NCI-H345 (cell line): Measurements from ENCODE around the gene STK17A.
"Not testable (repeated sequence)": the region's sequence is repeated elsewhere in the genome, so short reads cannot be mapped to it uniquely, and the experiment has no call there.

ENCODE experiments used
- DNase-seq: peaks from one replicate; lab custom pipeline; 2025; lab: John Stamatoyannopoulos, UW

Gene STK17A

DNA sequence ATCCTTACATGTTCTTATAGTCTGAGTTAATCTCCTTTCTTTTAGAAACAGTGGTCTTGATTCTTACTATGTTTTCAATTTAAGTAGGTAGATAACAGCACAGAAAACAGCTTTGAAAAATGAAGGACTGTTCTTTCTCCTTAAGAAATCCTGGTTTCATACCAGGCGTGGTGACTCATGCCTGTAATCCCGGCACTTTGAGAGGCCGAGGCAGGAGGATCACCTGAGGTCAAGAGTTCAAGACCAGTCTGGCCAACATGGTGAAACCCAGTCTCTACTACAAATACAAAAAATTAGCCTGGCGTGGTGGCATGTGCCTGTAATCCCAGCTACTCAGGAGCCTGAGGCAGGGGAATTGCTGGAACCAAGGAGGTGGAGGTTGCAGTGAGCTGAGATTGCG lies 13.5 kb downstream of the STK17A start:
- not testable (repeated sequence) for DNase-seq

DNA sequence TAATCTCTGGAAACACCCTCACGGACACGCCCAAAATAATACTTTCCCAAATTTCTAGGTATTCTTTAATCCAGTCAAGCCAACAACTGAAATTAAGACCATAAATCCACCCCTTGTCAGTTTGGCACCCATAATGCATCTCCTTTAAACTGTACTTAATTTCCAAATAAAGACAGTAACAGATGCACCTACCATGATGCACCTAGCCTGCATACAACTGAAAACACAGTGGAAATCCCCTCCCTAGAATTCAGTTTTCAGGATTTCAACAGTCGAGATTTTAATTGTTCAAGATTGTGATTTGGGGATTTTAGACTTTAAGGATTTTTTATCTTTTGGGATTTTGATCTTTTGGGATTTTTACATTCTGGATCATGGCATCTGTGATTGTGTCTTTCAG lies 17.1 kb downstream of the STK17A start:
- DNase-seq: no peak

DNA sequence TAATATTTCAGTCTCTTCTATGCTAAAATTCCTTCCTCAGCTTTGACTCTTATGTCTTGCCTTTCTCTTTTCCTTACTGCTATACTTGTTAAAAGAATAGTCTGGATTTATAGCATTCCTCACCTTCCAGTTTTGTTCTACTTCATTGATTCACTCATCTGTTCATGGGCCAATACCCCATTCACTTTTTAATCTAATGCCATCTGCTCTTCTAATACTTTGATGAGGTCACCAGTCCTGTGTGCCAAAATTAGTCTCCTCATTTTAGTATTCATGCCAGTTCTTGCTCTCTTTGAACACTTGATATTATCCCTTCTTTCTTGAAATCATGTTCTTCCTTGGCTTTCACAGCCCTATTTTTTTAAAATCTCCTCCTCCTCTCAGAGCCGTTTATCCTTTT lies 19.3 kb downstream of the STK17A start:
- DNase-seq: no peak

DNA sequence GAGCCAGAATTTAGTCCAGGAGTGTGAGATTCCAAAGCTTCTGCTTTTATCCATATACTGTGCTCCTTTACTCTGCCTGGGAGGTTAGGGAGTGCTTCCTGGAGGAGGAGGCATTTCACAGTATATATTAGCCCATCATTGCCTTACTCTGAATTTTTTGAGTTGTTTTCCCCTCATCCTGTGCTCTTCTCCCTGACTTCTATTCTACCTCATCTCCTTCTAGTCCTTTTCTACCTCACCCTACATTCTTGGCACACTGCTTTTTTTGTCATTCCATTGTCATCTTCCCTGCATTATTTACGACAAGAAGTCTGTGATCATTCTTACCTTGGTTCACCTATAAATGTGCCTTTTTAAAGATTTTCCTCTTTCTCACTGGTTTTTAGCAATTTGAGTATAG lies 21.3 kb downstream of the STK17A start:
- no peak for DNase-seq

DNA sequence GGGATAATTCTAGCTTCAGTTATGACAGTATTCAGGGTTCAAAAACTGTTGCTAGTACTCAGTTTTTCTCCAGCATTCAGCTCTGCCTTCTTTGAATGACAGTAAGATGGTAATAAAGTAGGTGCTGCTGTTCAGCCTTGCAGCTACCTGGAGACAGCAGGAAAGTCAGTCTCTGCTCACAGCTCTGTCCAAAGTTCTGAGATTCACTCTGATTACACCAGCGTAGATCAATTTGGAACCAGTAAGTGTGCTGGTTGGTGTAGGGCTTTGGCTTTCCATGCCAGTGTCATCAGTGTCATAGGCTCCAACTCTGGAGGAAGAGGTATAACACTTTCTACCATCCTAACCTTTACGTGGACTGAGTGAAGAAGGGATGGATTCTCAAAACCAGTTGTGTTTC lies 26.2 kb downstream of the STK17A start:
- DNase-seq: no peak

DNA sequence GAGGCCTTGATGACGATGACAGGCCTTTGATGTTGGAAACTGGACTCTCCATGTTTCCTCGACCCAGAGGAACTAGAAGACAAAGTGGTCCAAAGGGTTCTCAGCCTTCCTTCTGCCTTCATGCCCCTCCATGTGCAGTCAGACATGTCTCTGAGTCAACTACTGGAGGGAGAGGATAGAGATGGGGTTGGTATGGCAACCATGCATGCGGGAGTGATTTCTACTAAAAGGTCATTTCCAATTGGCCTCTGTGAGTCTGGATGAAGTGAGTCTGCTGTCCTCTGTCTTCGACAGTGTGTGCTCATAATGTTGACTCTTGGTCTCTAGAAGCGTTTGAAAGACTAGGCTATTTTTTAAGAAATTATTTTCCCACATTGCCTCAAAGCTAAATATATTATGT lies 29.2 kb downstream of the STK17A start:
- no peak for DNase-seq

DNA sequence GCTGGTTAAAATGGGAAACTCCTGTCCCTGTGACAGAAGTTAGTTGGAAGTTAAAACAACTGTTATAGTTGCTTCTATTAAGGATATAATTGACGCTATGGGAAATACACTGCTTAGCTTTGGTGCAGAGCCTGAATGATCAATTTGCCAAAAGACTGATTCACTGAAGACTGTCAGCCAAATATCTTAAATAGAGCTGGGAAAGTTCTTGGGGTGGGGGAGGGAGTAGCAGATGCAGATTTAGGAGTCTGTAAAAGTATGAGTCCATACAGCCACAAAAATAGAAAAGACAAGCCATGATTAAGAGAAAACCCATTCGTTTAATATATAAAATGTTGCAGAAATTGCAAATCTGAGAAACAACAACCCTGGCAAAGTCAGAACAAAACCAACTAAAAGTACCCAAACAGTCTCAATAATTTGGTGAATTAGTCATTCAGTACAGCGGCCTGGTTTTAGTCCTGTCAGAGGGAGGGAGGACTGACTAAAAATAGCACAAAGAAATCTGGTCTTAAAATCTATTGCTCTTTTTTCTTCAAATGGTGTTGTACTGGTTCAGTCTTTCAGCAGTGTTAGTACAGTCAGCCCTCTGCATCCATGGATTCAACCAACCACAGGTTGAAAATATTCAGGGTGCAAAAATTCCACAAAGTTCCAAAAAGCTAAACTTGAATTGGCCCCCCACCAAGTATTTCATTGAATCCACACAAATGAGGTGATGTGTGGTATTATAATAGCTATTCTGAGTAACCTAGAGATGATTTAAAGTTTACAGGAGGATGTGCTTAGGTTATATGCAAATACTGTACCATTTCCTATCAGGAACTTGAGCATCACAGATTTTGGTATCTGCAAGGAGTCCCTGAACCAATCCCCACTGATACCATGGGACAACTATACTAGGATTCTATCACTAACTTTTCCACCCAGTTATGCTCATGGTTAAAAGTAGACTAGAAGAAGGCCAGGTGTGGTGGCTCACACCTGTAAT lies 30.0 kb downstream of the STK17A start:
- no peak for DNase-seq

DNA sequence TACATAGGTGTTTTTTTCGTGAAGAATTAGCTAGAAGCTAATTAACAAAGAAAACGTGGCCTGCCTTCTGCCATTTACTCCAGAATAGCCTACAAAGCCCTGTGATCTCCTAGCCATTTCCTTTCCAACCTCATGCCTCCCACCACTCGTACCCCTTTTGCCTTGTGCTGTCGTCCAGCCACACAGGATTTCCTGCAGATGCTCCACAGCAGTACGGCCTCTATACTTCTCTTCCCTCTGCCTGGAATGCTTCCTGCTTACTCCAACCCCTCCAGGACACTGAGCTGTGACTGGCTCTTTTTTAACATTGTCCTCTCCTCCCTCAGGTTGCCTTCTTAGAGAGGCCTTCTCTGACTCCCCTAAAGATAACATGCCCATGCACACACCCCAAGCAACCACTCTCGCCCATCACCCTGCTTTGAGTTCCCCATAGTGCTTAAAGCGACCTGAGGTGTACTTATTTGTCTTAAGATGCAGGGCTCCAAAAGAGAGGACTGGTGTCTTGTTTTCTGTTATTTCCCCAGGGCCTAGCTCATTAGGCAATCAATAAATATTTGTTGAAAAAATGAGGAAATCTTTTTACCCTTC lies 32.7 kb downstream of the STK17A start:
- no peak for DNase-seq

DNA sequence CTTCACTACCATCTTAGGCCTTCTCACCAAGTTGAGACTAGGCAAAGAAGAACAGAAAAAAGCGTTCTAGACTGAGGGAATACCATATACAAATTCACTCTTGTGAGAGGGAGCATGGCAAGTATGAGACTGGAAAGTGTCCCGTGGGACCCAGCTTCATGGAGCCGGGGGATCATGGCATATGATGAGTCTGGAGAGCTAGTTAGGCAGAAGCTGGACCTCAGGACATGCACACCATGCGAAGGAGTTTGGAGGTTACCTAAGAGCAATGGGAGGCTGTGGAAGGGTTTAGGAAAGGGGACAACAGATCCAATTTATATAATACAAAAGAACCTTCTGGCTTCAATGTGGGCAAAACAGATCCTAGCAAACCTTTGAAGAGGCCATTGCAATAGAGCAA lies 34.1 kb downstream of the STK17A start:
- DNase-seq: no peak

DNA sequence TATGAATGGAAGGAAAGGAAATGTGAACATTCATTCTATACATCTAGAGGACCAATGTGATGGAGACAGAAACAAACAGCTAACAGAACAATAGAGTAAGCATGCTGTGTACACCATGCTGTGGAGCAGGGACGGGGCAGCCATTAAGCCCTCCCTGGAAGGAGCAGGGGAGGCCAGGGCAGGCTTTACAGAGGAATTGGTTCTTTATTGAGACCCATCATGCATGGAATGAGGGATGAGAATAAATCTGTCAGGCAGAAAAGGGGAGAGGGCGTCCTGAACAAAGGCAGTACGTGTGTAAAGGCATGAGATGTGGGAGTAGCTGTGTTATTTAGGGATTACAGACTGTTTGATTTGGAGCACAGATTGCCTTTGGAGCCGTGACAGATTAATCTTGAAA lies 35.2 kb downstream of the STK17A start:
- no peak for DNase-seq

DNA sequence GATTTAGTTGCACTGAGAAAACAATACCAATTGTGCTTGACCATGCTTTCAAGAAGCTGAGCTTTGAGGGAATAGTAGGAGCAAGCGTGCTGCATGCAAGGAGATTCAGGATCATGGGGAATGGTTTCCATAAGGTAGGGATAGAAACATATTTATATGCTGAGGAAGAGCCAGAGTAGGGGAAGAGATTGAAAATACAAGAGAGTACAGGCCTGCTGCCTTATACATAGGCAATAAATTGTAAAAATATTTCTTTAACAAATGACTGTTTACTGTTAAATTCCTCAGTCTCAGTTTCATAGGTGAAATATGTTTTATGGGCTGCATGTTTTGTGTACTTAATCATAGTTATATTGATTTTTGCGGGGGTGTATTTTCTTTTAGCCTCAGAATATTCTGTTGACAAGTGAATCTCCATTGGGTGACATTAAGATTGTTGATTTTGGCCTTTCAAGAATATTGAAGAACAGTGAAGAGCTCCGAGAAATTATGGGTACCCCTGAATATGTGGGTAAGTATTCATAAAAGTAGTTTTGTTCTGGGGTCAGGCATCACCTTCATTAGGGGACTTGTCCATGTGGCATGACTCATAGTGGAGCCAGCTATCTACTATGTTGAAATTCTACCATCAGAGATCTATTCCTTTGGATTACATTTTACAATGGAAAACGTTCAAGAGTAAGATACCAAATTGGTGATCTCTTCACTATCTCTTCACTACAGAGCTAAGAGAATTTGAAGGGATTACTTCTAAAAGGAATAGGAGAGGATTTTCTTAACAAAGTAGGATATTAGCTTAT lies 36.5 kb downstream of the STK17A start:
- DNase-seq: no peak

DNA sequence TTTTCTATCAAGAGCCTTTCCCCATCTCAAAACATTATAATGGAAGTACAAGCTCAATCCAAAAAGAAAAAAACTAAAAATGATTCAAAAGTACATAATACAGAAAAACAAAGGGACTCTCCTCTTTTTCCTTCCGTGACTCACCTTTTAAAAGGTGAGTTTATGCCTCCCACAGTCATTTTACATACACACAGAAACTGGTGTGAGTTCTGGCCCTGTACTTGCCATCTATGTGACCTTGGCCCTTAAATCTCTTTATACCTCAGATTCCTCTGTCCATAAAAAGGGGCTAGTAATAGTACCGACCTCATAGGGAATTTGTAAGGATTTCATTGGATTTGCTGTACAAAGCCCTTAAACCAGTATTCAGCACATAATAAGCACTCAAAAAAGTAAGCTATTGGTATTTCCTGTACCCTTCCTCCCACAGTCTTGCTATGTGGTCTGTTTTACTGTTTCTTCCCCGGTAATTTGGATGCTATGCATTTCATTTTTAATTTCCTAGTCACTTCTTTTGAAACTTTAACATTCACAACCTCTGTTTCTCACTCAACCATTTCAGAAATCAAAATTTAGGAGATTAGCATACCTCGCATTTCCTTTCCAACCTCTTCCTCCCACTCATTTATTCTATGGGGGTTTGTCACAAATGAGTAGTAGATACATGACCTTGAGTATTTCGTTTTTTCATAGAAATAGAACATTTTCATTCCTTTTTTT lies 39.0 kb downstream of the STK17A start:
- DNase-seq: no peak

DNA sequence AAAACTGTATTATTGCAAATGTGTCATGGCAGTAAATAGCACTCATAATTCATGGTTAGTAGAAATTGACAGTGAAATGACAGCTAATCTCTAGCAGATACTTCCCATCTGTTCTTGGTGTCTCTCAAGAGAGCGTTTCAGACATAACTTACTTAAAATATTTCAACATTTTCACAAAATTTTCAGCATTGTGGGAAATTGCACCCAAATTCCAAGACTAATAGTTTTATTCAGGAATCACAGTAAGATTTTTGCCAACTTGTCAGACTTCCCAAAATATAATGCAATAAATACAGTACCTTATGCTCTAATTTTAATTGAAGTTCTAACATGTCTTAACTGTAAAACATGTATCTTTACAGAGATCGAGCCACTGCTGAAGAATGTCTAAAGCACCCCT lies 41.2 kb downstream of the STK17A start:
- no peak for DNase-seq

DNA sequence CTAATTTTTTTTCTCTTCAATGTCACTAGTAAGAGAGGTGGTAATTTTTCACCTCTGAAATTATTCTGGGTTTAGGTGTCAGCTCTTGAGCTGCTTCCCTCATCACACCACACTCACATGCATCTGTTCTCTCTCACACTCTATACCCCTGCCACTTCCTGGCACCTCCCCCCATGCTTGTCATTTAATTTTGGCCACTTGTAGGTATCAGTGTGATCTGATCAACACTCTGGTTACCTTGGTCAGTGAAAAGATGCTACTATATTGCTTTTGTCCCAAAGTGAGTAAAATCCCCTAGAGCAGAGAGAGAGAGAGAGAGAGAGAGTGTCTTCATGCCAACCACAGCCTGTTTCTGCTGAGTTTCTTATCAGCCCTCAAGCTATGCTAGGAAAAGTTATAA lies 42.5 kb downstream of the STK17A start:
- DNase-seq: no peak

DNA sequence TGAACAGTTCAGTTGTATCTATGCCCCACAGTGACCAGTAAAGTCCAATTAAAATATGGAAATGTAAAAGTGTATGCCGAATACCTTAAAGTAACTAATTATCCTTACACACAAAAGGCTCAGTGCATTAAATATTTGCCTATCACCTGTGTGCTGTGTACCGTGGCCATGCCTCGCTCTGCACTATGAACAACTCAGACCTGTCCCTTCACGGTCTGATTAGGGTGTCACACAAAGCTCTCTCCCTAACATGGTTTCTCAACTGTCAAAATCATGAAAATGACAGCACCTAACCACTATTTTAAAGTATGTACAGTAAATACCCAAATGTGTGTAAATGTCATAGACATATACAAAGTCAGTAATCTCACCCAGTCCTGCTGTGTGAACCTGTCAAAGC lies 43.1 kb downstream of the STK17A start:
- no peak for DNase-seq

DNA sequence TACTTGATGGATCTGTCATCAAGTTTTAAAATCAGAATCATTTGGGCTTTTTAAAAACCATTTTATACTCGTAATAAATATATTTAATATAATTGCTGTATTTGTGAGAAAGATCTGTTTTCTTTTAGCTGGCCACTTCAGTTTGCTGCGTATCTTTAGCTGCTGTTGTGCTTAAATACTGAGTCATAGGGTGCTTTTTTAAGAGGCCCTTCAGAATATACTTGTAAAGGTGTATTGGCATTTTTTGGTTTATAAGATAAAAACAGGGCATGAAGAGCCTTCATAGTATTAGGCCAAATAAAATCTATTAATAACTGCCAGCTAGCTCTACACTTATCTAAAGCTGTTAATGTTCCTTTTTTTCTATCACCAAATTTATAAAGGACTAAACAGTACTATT lies 43.8 kb downstream of the STK17A start:
- no peak for DNase-seq

DNA sequence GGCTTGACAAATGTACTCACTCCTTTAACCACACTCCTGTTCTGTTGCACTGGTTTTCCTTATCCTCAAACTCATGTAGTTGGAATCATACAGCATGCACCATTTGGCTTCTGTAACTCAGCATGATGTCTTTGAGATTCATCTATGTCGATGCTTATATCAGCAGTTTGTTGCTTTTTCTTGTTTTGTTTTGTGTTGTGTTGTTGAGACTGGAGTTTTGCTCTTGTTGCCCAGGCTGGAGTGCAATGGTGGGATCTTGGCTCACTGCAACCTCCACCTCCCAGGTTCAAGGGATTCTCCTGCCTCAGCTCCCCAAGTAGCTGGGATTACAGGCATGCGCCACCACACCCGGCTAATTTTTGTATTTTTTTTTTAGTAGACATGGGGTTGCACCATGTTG lies 44.9 kb downstream of the STK17A start:
- not testable (repeated sequence) for DNase-seq

DNA sequence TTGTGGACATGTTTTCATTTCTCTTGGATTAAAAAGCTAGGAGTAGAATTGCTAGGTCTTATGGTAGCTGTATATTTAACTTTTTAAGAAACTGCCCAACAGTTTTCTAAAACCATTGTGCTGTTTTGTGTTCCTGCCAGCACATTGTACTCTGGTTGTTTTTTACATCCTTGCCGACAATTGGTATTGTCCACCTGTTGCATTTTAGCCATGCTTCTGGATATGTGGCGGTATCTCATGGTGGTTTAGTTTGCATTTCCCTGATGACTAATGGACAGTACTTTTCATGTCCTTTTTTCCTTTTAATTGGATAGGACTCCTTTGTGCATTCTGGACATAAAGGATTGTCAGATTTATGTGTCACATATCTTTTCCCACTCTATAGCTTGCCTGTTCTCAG lies 45.5 kb downstream of the STK17A start:
- no peak for DNase-seq

DNA sequence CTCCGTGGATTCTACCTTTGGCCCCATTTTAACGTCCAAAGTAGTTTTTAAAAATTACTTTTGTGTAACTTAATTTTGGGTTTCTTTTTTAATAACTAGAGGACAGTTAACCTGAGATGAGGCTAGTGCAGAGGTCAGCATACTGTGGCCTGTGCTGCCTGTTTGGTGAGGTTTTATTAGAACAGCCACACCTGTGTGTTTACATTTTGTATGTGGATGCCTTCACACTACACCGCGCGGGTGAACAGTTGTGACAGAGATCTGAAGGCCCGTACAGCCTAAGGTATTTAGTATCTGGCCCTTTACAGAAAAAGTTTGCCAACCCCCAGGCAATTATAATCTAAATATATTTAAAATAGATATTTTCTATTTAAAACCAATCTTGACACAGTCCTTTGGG lies 46.9 kb downstream of the STK17A start:
- no peak for DNase-seq

DNA sequence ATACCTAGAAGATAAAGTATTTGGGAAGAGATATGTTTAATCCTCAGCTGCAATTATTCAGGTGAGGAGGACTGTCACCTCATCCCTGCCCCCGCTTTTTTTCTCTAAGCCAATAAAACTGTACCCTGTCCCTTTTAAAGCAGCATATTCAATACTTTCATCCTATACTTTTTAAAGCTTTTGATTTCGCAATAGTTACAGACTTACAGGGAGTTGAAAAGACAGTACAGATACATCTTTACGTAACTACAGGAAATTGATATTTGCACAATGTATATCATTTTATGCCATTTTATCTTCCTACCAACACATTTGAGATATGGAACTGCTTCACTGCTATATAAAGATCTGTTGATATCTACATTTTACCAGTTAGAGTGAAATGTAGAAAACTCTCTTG lies 47.6 kb downstream of the STK17A start:
- DNase-seq: no peak

DNA sequence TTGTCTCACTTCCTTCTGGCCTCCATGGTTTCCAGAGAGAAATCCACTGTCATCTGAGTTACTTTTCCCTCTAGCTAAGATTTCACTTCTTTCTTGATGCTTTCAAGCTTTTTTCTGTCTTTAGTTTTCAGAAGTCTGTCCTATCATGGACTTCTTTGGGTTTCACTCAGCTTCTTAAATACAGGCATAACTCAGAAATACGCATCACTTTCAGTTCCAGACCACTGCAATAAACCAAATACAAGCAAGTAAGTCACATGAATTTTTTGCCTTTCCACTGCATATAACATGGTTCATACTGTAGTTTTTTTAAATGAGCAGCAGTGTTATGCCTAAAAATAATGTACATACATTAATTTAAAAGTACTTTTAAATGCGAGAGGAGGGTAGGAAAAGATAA lies 48.7 kb downstream of the STK17A start:
- DNase-seq: no peak

DNA sequence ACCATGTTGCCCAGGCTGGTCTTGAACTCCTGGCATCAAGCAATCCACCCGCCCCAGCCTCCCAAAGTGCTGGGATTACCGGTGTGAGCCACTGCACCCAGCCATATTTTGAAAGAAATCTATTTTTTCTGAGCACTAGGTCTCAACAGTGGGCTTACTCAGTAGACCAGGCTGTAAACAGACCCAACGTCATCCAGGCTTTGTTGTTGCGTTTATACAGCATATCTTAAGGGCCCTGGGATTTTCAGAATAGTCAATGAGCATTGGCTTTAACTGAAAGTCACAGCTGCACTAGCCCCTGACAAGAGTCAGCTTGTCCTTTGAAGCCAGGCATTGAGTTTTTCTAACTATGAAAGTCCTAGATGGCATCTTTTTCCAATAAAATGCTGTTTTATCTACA lies 49.8 kb downstream of the STK17A start:
- DNase-seq: no peak
